Stromal cell of bone marrow (primary cell): ENCODE results near the gene PTPRQ.

Experiments used
- DNase-seq: peaks from one replicate; pipeline ENCODE4 v3.0.0-alpha.2; 2012; ENCODE audit warnings: low read depth

Gene PTPRQ

GRCh38 chr12:80565271-80565670, 121.2 kb downstream of the PTPRQ start:
- no peak for DNase-seq

- DNase-seq = no peak
These were observed 123.4 kb downstream of the PTPRQ start for GRCh38 chr12:80567401-80567800.

- no peak for DNase-seq
These were observed 132.8 kb downstream of the PTPRQ start for GRCh38 chr12:80576641-80577418.

GRCh38 chr12:80580254-80580653, 136.2 kb downstream of the PTPRQ start:
- DNase-seq = peak; percentile 88

- no peak for DNase-seq
These were observed 137.7 kb downstream of the PTPRQ start for GRCh38 chr12:80581783-80582182.

- DNase-seq = no peak
These were observed 138.4 kb downstream of the PTPRQ start for GRCh38 chr12:80582431-80582830.

- no peak for DNase-seq
These were observed 145.0 kb downstream of the PTPRQ start for GRCh38 chr12:80589077-80589476.

GRCh38 chr12:80590085-80590484, 146.1 kb downstream of the PTPRQ start:
- DNase-seq = no peak

GRCh38 chr12:80593766-80594165, 149.7 kb downstream of the PTPRQ start:
- no peak for DNase-seq

- DNase-seq = no peak
These were observed 152.5 kb downstream of the PTPRQ start for GRCh38 chr12:80596509-80596908.

- DNase-seq = peak; percentile 59
These were observed 154.1 kb downstream of the PTPRQ start for GRCh38 chr12:80598004-80598606.

- no peak for DNase-seq
These were observed 158.4 kb downstream of the PTPRQ start for GRCh38 chr12:80602455-80602854.

- no peak for DNase-seq
These were observed 163.5 kb downstream of the PTPRQ start for GRCh38 chr12:80607361-80608135.

GRCh38 chr12:80617733-80618132, 173.7 kb downstream of the PTPRQ start:
- no peak for DNase-seq

GRCh38 chr12:80620281-80620680, 176.2 kb downstream of the PTPRQ start:
- no peak for DNase-seq

GRCh38 chr12:80622271-80622670, 178.2 kb downstream of the PTPRQ start:
- DNase-seq = no peak

GRCh38 chr12:80625051-80625450, 181.0 kb downstream of the PTPRQ start:
- no peak for DNase-seq

GRCh38 chr12:80625901-80626300, 181.9 kb downstream of the PTPRQ start:
- no peak for DNase-seq

GRCh38 chr12:80627782-80628181, 183.7 kb downstream of the PTPRQ start:
- DNase-seq = no peak

GRCh38 chr12:80632835-80633234, 188.8 kb downstream of the PTPRQ start:
- DNase-seq = no peak

GRCh38 chr12:80634903-80635302, 190.9 kb downstream of the PTPRQ start:
- DNase-seq = no peak

GRCh38 chr12:80636832-80637231, 192.8 kb downstream of the PTPRQ start:
- no peak for DNase-seq

GRCh38 chr12:80641936-80642335, 197.9 kb downstream of the PTPRQ start:
- no peak for DNase-seq
